ENCODE results near the gene LIN7B. TPM values are rescaled to one million over a fixed set of nuclear protein-coding genes. Genes with fewer than 3 reads are reported as not detected.

LIN7B gene
- total and polyA plus RNA-seq, 2 experiments from 2014 or later = 1.2 to 10.5 TPM

DNA sequence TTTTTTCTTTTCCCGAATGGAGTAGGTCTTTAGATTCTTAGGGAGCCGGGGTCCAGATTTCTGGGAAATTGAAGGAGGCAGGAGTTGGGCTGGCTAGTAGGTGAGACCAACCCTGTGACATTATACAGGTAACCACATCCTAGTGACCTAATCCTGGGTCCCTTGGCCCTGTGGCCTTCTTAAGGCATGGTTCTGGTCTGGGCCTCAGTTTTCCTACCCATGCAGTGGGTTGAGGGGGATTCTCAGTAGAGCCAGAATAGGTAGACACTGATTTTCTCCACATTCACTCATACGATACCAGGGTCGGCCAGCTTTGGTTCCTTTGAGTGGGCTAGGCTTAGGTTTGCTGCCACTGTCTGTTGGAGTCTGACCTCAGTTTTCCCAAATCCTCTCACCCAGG is 12.4 kb downstream of the LIN7B start:
- 0 out of 2 replicates have a peak, but pooled peaks cover 10% of the 10 kb centered on the region for H3F3A ChIP-seq (replicated peaks; ENCODE audit: low read depth)
- peaks cover 19% of the 10 kb centered on the region for H3K27me3 Mint-ChIP-seq (ENCODE audit: insufficient read depth, low read depth, poor library complexity)
- no peaks in the 10 kb centered on the region for H3K36me3 ChIP-seq (ENCODE audit: insufficient read depth)
- no peak overlapping the region for H3K4me2 ChIP-seq
- H3K9me2 ChIP-seq (ENCODE audit: insufficient read depth) = no peaks in the 10 kb centered on the region
- H3K79me2 ChIP-seq (replicated peaks; ENCODE audit: insufficient read depth) = no peaks in the 10 kb centered on the region
- no peak for DNase-seq (ENCODE audit: low spot score)
- H3K4me3 Mint-ChIP-seq = no peak overlapping the region
- no peak overlapping the region for H2AFZ ChIP-seq
- H3K4me3 ChIP-seq = no peak overlapping the region
- H4K20me1 ChIP-seq (replicated peaks; ENCODE audit: insufficient read depth) = no peaks in the 10 kb centered on the region
- ATAC-seq = no peak
- no peaks in the 10 kb centered on the region for H3K9me3 Mint-ChIP-seq
- H3K36me3 Mint-ChIP-seq (ENCODE audit: low read depth) = no peaks in the 10 kb centered on the region; the same call in 2 of the 3 replicates
- TF ChIP-seq JUNB (IDR thresholded peaks at IDR 0.05; ENCODE audit: unreplicated experiment) (no peak), ZNF114 (CRISPR knock-in tag; IDR thresholded peaks at IDR 0.05) (no peak), ZNF331 (CRISPR knock-in tag; IDR thresholded peaks at IDR 0.05; ENCODE audit: low read depth) (no peak), CREB1 (CRISPR knock-in tag; IDR thresholded peaks at IDR 0.05; ENCODE audit: low read depth) (no peak), EZH2 (IDR thresholded peaks at IDR 0.05; ENCODE audit: low read depth, unreplicated experiment) (no peak), NANOG (IDR thresholded peaks at IDR 0.05; ENCODE audit: borderline replicate concordance) (no peak), EZH2phosphoT487 (IDR thresholded peaks at IDR 0.05; ENCODE audit: unreplicated experiment) (no peak), POLR2AphosphoS5 (IDR thresholded peaks at IDR 0.05; ENCODE audit: low read depth) (no peak), STAT1 (IDR thresholded peaks at IDR 0.05; ENCODE audit: unreplicated experiment) (no peak)
- TF ChIP-seq, protein P1, sequence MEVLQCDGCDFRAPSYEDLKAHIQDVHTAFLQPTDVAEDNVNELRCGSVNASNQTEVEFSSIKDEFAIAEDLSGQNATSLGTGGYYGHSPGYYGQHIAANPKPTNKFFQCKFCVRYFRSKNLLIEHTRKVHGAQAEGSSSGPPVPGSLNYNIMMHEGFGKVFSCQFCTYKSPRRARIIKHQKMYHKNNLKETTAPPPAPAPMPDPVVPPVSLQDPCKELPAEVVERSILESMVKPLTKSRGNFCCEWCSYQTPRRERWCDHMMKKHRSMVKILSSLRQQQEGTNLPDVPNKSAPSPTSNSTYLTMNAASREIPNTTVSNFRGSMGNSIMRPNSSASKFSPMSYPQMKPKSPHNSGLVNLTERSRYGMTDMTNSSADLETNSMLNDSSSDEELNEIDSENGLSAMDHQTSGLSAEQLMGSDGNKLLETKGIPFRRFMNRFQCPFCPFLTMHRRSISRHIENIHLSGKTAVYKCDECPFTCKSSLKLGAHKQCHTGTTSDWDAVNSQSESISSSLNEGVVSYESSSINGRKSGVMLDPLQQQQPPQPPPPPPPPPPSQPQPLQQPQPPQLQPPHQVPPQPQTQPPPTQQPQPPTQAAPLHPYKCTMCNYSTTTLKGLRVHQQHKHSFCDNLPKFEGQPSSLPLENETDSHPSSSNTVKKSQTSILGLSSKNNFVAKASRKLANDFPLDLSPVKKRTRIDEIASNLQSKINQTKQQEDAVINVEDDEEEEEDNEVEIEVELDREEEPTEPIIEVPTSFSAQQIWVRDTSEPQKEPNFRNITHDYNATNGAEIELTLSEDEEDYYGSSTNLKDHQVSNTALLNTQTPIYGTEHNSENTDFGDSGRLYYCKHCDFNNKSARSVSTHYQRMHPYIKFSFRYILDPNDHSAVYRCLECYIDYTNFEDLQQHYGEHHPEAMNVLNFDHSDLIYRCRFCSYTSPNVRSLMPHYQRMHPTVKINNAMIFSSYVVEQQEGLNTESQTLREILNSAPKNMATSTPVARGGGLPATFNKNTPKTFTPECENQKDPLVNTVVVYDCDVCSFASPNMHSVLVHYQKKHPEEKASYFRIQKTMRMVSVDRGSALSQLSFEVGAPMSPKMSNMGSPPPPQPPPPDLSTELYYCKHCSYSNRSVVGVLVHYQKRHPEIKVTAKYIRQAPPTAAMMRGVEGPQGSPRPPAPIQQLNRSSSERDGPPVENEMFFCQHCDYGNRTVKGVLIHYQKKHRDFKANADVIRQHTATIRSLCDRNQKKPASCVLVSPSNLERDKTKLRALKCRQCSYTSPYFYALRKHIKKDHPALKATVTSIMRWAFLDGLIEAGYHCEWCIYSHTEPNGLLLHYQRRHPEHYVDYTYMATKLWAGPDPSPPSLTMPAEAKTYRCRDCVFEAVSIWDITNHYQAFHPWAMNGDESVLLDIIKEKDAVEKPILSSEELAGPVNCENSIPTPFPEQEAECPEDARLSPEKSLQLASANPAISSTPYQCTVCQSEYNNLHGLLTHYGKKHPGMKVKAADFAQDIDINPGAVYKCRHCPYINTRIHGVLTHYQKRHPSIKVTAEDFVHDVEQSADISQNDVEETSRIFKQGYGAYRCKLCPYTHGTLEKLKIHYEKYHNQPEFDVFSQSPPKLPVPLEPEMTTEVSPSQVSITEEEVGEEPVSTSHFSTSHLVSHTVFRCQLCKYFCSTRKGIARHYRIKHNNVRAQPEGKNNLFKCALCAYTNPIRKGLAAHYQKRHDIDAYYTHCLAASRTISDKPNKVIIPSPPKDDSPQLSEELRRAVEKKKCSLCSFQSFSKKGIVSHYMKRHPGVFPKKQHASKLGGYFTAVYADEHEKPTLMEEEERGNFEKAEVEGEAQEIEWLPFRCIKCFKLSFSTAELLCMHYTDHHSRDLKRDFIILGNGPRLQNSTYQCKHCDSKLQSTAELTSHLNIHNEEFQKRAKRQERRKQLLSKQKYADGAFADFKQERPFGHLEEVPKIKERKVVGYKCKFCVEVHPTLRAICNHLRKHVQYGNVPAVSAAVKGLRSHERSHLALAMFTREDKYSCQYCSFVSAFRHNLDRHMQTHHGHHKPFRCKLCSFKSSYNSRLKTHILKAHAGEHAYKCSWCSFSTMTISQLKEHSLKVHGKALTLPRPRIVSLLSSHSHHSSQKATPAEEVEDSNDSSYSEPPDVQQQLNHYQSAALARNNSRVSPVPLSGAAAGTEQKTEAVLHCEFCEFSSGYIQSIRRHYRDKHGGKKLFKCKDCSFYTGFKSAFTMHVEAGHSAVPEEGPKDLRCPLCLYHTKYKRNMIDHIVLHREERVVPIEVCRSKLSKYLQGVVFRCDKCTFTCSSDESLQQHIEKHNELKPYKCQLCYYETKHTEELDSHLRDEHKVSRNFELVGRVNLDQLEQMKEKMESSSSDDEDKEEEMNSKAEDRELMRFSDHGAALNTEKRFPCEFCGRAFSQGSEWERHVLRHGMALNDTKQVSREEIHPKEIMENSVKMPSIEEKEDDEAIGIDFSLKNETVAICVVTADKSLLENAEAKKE (CRISPR knock-in tag; IDR thresholded peaks at IDR 0.05) = no peak
- TF ChIP-seq, protein P2, sequence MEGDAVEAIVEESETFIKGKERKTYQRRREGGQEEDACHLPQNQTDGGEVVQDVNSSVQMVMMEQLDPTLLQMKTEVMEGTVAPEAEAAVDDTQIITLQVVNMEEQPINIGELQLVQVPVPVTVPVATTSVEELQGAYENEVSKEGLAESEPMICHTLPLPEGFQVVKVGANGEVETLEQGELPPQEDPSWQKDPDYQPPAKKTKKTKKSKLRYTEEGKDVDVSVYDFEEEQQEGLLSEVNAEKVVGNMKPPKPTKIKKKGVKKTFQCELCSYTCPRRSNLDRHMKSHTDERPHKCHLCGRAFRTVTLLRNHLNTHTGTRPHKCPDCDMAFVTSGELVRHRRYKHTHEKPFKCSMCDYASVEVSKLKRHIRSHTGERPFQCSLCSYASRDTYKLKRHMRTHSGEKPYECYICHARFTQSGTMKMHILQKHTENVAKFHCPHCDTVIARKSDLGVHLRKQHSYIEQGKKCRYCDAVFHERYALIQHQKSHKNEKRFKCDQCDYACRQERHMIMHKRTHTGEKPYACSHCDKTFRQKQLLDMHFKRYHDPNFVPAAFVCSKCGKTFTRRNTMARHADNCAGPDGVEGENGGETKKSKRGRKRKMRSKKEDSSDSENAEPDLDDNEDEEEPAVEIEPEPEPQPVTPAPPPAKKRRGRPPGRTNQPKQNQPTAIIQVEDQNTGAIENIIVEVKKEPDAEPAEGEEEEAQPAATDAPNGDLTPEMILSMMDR (conservative IDR thresholded peaks at IDR 0.05; ENCODE audit: low read depth in 2 of 2) = no peak
- TF ChIP-seq, protein P3, sequence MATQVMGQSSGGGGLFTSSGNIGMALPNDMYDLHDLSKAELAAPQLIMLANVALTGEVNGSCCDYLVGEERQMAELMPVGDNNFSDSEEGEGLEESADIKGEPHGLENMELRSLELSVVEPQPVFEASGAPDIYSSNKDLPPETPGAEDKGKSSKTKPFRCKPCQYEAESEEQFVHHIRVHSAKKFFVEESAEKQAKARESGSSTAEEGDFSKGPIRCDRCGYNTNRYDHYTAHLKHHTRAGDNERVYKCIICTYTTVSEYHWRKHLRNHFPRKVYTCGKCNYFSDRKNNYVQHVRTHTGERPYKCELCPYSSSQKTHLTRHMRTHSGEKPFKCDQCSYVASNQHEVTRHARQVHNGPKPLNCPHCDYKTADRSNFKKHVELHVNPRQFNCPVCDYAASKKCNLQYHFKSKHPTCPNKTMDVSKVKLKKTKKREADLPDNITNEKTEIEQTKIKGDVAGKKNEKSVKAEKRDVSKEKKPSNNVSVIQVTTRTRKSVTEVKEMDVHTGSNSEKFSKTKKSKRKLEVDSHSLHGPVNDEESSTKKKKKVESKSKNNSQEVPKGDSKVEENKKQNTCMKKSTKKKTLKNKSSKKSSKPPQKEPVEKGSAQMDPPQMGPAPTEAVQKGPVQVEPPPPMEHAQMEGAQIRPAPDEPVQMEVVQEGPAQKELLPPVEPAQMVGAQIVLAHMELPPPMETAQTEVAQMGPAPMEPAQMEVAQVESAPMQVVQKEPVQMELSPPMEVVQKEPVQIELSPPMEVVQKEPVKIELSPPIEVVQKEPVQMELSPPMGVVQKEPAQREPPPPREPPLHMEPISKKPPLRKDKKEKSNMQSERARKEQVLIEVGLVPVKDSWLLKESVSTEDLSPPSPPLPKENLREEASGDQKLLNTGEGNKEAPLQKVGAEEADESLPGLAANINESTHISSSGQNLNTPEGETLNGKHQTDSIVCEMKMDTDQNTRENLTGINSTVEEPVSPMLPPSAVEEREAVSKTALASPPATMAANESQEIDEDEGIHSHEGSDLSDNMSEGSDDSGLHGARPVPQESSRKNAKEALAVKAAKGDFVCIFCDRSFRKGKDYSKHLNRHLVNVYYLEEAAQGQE (IDR thresholded peaks at IDR 0.05; ENCODE audit: unreplicated experiment) = no peak
- TF ChIP-seq, protein P4, sequence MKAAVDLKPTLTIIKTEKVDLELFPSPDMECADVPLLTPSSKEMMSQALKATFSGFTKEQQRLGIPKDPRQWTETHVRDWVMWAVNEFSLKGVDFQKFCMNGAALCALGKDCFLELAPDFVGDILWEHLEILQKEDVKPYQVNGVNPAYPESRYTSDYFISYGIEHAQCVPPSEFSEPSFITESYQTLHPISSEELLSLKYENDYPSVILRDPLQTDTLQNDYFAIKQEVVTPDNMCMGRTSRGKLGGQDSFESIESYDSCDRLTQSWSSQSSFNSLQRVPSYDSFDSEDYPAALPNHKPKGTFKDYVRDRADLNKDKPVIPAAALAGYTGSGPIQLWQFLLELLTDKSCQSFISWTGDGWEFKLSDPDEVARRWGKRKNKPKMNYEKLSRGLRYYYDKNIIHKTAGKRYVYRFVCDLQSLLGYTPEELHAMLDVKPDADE (IDR thresholded peaks at IDR 0.05) = no peak
- peaks cover 14% of the 10 kb centered on the region for H3K4me1 ChIP-seq (ENCODE audit: insufficient read depth)
- H3K27ac Mint-ChIP-seq = no peak overlapping the region
- peaks cover 20% of the 10 kb centered on the region for H3K4me1 Mint-ChIP-seq
- peaks cover 14% of the 10 kb centered on the region; the same call in 1 of the 2 replicates for H3K27me3 ChIP-seq (ENCODE audit: insufficient read depth)
- H3K27ac ChIP-seq (ENCODE audit: low read depth) = no peak overlapping the region

All from GM23338 (cell line).